Measurements from ENCODE around the gene PIM1.

PIM1 gene

DNA sequence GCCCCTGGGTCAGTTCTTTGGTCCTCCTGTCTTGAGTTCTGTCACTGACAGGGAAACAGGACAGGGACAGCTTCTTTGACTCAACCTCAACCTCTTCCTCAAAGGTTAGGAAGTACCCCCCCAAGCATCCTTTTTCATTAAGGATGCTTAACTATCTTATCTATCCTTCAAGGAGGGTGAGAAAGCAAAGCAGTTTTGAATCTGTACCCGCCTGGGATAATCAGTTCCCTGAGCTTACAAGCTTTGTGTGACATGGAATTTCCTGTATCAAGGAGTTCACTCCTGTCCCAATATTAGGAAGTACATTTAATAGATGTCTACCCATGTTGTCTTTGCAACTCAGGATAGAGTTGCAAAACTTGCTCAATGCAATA lies 31.1 kb upstream of the PIM1 start:
- no peak for DNase-seq

DNA sequence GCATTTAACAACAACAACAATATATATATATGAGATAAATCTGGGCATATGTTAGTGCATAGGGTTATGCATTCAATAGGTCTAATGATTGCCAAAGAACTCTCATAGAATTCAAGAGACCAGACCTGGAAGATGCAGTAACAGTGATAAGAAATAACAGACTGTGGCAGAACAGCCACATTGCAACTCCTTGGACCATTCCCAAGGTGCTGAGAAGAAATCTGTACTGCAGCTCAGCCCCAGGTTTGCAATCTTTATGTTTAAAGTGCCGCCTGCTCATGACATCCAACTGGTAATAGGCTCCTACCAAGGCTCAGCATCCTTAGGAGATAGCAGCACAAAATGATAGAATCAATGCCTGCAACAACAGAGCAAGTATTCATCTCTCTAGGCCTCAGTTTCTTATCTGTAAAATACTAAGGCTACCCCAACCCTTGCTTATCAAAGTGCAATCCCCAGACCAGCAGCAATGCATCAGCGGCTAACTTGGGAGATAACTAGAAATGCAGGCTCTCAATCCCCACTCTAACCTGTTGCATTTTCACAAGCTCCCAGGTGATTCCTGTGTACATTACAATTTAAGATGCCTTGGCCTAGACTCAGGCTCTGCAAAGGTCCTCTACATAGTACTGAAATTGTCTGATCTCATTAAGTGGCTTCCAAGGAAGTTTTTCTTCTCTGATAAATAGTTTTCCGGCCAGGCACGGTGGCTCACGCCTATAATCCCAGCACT lies 30.6 kb upstream of the PIM1 start:
- no peak for DNase-seq

DNA sequence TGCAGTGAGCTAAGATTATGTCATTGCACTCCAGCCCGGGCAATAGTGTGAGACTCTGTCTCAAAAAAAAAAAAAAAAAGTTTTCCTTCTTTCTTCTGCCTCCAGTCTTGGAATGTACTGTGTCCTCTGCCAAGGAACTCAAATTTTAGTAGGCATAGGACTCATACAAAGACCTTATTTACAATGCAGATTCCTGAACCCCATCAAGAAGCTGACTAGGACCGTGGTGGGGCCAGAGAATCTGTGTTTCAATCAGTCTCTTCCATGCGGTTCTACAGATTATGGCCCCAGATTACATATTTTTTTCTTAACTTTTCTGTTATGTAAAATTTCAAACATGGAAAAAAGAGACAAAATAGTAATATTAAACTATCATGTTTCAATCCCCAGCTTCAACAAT lies 29.8 kb upstream of the PIM1 start:
- DNase-seq: no peak

DNA sequence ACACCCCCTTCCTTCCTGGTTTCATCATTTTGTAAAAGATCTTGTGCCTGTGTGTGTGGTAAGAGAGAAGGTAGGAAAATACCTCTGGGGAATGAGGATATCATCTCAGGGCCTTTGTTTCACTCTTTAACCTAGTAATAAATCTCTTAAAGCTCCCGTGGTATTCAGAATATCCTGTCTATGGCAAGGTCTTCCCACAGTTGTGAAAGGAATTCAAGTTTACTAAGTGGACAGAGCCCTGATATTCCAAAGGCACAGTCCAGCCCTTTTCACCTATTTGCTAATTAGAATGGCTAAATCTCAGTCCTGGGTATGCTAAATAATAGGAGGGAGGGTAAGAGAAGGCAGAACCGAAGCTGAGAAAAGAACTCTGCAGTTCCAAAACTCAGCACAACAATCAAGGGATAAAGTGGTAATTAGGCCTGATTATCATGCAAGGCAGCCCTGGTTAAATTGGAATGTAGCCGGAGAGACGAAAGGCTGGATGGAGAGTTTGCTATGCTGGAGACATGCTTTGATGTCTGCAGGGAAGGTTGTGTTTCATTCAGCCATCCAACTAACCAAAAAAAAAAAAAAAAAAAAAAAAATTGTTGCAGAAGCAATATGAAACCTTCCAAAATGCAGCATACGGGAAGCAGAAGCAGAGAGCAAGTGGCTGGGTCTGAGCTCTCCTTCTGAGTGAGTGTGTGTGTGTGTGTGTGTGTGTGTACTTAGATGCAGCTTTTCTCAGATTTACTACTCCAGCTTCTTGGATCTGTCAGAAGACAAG lies 28.5 kb upstream of the PIM1 start:
- no peak for DNase-seq

DNA sequence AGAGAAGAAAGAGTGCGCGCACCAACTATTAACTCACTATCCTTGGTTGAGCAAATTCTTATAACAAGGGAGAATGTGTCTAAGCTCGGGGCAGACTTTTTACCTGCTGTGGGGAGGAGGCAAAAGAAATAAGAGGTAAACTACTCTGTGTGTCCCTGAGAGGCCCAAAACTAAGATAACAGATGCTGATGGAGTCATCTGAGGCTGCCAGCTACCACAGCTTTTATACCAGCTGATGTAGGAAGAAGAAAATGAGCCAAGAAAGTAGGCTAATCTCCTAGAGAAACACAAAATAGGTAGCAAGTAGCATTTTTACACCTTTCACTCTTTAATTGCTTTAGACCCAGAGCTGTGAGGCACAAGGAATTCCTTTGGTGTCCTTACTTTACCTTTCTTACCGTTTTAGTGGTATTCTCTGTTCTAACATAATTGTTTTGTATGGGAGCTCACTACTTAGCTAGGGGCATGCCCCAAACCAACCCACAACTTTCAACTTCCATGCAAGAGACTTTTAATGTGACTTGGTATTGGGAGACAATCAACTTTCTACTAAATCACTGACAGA lies 27.8 kb upstream of the PIM1 start:
- DNase-seq: no peak

DNA sequence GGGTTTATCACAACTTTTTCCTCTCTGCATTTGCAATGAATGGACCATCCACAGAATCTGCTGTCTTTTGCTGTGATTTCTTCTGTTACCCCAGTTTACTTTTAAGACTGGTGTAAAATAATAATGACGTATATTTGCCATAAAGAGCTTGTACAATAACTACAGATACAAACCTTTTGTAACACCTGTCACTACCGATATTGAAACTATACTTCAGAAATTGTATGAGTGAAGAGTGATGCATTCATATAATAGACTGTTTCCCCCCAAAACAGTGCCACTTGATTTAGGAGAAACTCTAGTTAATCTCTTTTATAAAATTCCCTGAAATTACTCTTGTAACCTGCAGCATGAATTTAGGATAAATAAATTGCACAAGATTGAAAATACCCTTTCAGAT lies 26.4 kb upstream of the PIM1 start:
- no peak for DNase-seq

DNA sequence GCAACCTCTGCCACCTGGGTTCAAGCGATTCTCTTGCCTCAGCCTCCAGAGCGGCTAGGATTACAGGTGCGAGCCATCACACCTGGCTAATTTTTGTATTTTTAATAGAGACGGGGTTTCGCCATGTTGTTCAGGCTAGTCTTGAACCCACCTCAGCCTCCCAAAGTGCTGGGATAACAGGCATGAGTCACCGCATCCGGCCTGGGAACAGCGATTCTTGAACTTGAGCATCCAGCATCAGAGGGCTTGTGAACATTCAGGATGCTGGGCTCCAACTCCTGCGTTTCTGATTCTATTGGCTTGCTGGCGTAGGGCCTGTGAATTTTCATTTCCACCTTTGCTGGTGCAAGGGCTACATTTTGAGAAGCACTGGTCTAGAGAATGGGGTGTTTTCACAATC lies 24.5 kb upstream of the PIM1 start:
- no peak for DNase-seq

DNA sequence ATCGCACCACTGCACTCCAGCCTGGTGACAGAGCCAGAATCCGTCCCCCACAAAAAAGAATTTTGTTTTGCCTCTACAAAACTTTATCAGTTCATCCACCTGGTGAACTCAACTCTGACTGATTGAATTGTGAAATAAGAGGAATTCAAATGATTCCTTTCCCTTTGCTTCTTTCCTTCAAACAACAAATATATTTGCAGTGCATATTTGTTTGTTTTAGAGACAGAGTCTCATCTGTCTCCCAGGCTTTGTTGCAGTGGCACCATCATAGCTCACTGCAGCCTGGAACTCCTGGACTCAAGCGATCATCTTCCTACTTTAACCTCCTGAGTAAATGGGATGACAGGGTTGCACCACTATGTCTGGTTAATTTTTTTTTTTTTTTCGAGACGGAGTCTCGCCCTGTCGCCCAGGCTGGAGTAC lies 23.2 kb upstream of the PIM1 start:
- no peak for DNase-seq

DNA sequence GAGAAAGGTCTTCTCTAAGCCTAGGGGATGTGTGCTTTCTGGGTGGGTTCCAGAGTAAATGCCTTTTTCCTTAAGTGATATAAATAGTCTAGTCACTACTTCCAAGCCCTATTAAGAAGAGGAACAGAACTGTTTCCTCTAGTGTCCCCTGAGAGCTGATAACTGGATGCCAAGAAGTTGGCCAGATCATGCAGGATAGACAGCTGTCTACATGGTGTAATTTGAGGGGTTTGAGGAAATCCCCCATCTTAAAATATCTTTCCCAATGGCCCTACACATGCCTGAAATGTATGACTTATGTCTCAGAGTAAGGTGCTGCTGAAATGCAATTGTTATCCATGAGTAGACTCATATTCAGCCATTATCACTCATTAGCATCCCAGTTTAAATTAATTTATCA lies 20.2 kb upstream of the PIM1 start:
- DNase-seq: no peak

DNA sequence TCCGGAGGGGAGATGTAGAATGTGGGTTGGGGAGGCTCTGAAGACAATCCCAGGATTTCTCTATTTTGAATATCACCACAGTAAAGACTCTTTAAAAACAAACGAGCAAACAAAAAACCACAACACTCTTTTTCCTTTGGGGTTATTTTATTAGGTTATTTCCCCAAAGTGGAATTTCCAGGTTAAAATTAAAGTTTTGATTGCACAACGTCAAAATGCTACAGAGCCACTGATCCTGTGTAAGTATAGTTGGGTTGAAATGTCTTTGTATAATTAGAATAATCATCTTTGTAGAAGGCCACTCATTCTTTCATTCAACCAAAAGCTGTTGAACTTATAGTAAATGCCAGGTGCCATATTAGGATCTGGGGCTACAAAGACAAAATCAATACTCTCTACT lies 19.6 kb upstream of the PIM1 start:
- no peak for DNase-seq

DNA sequence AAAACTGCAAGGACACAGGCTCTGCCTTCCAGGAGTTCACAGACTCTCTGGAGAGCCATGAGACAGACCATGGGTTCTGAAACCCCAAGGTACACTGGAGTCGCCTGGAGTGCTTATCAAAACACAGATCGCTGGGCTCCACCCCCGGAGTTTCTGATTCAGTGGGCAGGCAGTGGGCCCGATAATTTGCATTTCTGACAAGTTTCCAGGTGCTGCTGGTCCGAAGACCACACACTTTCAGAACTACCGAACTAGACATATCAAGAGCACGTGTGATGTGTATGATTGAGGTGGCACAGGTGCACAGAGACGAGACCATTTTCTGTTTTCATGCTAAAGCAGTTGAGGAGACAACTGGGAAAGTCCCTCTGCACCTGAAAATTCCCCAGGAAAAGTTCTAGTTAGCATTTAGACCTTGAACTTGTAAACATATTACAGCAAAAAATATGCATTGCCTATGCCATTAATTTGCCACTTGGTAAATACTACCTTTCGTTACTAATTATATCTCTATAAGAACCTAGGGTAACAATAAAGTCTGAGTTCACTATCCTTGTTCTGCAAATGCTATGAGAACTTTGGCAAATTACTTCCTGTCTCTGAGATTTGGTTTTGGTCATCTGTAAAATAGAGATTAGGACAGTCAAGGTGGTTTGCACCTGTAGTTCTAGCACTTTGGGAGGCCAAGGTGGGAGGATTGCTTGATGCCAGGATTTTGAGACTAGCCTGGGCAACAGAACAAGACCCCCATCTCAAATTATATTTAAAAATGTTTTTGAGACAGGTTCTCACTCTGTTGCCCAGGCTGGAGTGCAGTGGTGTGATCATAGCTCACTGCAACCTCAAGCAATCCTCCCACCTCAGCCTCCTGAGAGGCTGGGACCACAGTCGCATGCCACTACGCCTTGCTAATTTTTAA lies 14.3 kb upstream of the PIM1 start:
- DNase-seq: no peak

DNA sequence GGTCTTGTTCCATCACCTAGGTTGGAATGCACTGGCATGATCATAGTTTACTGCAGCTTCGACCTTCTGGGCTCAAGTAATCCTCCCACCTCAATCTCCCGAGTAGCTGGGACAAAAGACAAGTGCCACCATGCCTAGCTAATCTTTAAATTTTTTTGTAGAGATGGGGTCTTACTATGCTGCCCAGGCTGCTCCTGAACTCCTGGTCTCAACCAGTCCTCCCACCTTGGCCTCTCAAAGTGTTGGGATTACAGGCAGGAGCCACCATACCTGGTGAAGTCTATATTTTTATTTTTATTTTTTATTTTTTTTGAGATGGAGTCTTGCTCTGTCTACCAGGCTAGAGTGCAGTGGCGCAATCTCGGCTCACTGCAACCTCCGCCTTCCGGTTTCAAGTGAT lies 11.4 kb upstream of the PIM1 start:
- no peak for DNase-seq

DNA sequence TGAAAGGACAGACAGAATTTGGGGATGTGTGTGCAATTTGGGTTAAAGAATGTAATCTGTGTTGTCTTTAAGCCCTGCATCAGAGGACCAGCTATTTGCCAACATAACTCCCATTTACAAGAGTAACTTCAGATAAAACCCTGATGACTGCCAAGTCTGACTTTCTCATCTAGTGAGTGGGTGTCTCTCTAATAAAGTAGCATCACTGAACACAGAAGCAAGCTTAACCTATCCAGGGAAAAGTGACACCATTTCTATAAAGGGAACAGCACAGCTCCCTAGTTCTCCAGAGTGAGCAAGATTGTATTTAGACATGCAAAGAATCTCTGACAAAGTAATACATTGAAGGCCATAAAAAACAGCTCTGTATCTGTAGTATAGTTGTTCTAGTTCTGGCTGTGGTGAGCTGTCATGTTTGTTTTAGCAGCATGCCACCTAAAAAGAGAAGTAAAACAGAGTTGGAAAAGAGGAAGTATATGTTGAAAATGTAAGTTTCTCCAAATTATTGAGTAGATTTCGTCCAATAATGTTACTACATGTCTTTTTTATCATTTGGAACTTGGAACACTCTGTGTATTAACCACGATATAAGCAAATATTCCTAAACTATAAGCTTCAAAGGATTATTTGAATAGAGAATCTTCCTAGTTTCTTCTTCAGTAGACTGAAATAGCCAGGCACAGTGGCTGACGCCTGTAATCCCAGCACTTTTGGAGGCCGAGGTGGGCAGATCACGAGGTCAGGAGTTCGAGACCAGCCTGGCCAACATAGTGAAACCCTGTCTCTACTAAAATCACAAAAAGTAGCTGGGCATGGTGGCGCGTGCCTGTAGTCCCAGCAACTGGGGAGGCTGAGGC lies 8.8 kb upstream of the PIM1 start:
- peak; percentile 90 to 97 for DNase-seq

DNA sequence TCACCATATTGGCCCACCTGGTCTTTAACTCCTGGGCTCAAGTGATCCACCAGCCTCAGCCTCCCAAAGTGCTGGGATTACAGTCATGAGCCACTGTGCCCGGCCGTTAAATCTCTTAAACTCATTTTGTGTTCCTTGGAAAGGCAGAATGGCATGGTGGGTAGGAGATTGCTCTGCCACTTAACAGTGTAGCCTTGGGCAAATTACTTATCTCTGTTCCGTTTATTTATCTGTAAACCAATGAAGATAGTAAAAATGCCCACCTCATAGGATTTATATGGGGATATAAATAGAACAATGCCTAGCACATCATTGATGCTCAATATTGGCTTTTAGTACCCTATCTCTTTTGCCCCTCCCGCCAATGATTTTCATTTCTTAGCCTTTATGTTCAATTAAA lies 7.2 kb upstream of the PIM1 start:
- no peak for DNase-seq

DNA sequence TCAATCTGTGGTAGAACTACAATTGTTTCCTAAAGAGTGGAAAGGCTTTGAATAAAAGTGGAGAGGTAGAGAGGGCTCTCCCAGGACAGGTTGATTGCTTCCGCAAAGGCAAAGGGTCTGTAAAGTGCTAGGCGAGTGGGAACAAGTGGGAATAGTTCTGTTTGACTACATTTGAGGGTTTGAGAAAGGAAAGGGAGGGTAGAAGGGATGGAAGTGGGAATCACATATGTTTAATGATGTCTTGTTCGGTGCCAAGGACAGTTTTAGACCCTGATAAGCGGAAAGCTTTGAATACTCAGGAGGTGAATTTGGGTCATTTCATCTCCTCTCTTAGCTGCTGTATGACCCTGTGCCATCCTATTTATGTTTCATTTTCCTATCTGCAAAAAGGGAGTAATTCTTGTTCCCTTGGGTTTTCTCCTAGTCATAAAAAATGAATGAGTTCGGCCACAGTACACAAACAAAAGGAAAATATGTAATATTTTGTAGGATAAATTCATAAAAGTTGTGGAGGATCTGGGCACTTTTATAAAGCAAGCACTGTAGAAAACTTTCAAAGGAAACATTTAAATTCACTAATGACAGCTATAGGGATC lies 1.7 kb upstream of the PIM1 start:
- DNase-seq: no peak

DNA sequence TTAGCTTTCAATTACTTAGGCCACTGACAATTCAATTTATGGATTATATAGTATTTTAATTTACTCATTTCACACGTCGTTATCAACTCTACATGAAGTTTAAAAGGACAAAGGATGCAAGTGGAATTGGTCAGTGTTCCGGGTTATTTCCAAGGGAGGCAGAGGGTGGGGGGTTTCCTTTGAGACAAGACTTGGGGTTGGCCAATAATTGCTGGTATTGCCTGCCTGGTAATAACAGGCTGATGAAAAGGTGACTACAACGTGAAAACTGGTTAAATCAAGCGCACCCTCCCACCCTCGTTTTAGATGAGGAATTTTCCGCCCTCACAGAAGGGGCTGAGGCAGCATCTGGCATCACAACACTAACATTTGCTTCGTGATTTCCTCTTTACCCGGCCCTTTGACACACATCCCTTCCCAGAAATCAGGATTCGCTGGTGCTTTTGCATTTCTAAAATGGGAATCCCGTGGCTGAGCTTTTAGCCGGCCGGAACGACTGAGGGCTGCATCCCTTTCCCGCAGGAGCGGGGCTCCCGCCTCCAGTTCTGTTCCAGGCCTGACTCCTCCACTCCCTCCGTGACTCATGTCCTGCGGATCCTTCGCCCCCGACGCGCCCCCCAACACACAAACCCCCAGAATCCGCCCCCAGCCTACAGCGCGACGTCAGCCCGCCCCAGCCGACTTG lies 999 bp upstream of the PIM1 start:
- peak in 1 of 2 experiments; percentile 31 for DNase-seq

DNA sequence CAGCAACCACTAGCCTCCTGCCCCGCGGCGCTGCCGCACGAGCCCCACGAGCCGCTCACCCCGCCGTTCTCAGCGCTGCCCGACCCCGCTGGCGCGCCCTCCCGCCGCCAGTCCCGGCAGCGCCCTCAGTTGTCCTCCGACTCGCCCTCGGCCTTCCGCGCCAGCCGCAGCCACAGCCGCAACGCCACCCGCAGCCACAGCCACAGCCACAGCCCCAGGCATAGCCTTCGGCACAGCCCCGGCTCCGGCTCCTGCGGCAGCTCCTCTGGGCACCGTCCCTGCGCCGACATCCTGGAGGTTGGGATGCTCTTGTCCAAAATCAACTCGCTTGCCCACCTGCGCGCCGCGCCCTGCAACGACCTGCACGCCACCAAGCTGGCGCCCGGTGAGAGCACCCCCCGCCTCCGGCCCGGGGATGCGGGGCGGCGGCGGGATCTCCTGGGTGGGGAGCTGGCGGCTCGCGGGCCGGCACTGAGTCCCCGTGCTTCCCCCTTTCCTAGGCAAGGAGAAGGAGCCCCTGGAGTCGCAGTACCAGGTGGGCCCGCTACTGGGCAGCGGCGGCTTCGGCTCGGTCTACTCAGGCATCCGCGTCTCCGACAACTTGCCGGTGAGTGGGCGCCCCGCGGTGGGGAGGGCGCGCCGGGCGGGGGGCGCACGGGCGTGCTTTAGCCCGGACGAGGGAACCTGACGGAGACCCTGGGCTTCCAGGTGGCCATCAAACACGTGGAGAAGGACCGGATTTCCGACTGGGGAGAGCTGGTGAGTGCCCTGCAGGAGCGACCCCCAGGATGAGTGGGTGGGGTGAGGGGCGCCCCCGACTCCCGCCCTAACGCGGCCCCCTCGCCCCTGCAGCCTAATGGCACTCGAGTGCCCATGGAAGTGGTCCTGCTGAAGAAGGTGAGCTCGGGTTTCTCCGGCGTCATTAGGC lies 585 bp downstream of the PIM1 start:
- peak; percentile 19 to 22 for DNase-seq

DNA sequence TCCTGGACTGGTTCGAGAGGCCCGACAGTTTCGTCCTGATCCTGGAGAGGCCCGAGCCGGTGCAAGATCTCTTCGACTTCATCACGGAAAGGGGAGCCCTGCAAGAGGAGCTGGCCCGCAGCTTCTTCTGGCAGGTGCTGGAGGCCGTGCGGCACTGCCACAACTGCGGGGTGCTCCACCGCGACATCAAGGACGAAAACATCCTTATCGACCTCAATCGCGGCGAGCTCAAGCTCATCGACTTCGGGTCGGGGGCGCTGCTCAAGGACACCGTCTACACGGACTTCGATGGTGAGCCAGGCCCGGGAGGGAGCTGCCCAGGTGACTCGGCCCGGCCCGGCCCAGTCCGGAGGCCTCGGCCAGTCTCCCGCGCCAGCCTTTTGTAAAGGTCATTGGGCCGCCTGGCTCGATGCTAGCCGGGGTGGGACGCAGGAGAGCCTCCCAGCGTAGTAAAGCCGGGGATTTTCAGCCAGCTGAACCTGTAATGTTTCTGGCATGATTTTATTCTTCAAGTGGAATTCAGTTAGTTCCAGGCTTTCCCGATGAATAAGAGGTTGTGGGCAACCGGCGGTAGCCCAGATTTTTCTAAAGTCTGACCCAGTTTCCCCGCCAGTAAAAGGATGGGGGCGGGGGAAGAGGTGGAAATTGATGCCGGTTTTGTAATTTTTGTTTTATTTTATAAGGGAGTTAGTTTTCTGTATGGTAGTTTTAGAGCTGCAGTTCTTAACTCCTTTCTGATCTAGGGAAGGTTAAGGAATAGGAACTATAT lies 1.4 kb downstream of the PIM1 start:
- DNase-seq: no peak
